Spleen (tissue), 11 donors: Measurements from ENCODE around the gene RAB39B. TPM values are rescaled to one million over a fixed set of nuclear protein-coding genes. Genes with fewer than 3 reads are reported as not detected.

Source experiments
- DNase-seq: peaks from one replicate; pipeline ENCODE4 v3.0.0-alpha.2; 2020
- H3K27ac ChIP-seq, 8 donors: fragments of 200-600 bp; sonication (generic) in 7 of 8; 1 replicate in 4 of 8; 2 replicates in 4 of 8; pipeline versions ENCODE4 v1.5.0 to v1.8.0; 2016 to 2021; ENCODE audit warnings: inconsistent platforms in 4 of 8, mild to moderate bottlenecking in 4 of 8, moderate library complexity in 1 of 8
- H3K27me3 ChIP-seq, 7 donors: fragments of 200-600 bp; sonication (generic) in 6 of 7; replicated peaks in 1 of 7; 1 replicate in 4 of 7; 2 replicates in 3 of 7; pipeline versions ENCODE4 v1.5.0 to v1.8.0; 2016 to 2021; ENCODE audit warnings: inconsistent platforms in 3 of 7, mild to moderate bottlenecking in 1 of 7
- H3K36me3 ChIP-seq, 6 donors: fragments of 200-600 bp; sonication (generic) in 5 of 6; 1 replicate in 4 of 6; 2 replicates in 2 of 6; pipeline versions ENCODE4 v1.5.0 to v1.8.0; 2016 to 2021; ENCODE audit warnings: inconsistent platforms in 2 of 6
- H3K4me1 ChIP-seq, 6 donors: fragments of 200-600 bp; sonication (generic) in 5 of 6; 1 replicate in 3 of 6; 2 replicates in 3 of 6; pipeline versions ENCODE4 v1.5.0 to v1.8.0; 2016 to 2021; ENCODE audit warnings: inconsistent platforms in 3 of 6
- H3K4me3 ChIP-seq, 8 donors: fragments of 200-600 bp; sonication (generic) in 7 of 8; 1 replicate in 4 of 8; 2 replicates in 4 of 8; pipeline versions ENCODE4 v1.5.0 to v1.8.0; 2016 to 2021; ENCODE audit warnings: inconsistent platforms in 4 of 8, mild to moderate bottlenecking in 4 of 8, moderate library complexity in 2 of 8
- H3K9me3 ChIP-seq, 8 donors: fragments of 200-600 bp; sonication (generic) in 7 of 8; 1 replicate in 4 of 8; 2 replicates in 4 of 8; pipeline versions ENCODE4 v1.5.0 to v1.8.0; 2016 to 2021; ENCODE audit warnings: inconsistent platforms in 4 of 8
- POLR2A ChIP-seq, 3 donors: fragments of 450-650 bp; IDR thresholded peaks; one replicate each; pipeline ENCODE4 v1.5.1; 2017; ENCODE audit warnings: antibody characterized with exemption in 3 of 3, mild to moderate bottlenecking in 1 of 3
- POLR2AphosphoS5 ChIP-seq, 3 donors: sonication (generic); formaldehyde crosslinking; IDR thresholded peaks; one replicate each; pipeline ENCODE4 v1.5.1; 2017; ENCODE audit warnings: antibody characterized with exemption in 3 of 3
- WGBS, 5 donors: extraction: QIAGEN DNeasy Blood & Tissue Kit in 3 of 5; methylation state at CpG; one replicate each; pipeline versions ENCODE4 v1.1.5 to v1.1.7; 2013 to 2018; 5-methylcytosine and 5-hydroxymethylcytosine counted together
- intact Hi-C: fragments of 100-400 bp; cut with DNase I; formaldehyde crosslinking; loops from one replicate; pipeline ENCODE4 v1.15.0; 2023; ENCODE audit warnings: low total_unique reads
- polyA plus RNA-seq, 3 donors: library from polyadenylated mRNA; stranded (reverse); fragments of 200-250 nt; gene quantifications; one replicate each; pipeline ENCODE4 v1.2.1, GENCODE V29; 2013
- total RNA-seq, 7 donors: library from RNA; depleted of rRNA in 3 of 7; stranded (reverse); fragments of >200 nt in 3 of 7; fragmentation: NEBNext Ultra II Directional in 4 of 7; extraction: Animal tissue kit (Norgen Biotek cat#: 25700) in 4 of 7; gene quantifications; one replicate each; pipeline versions ENCODE4 v1.1.0 to v1.2.1, GENCODE V29; 2016 to 2021
- TF ChIP-seq, protein P1 (sequence below), 11 experiments: fragments of 200-600 bp in 7 of 11; fragments of 450-650 bp in 4 of 11; sonication (generic) in 4 of 11; IDR thresholded peaks in 8 of 11; conservative IDR thresholded peaks in 3 of 11; 1 replicate in 7 of 11; 2 replicates in 4 of 11; pipeline versions ENCODE4 v1.4.0 to v1.8.0; 2016 to 2021; ENCODE audit warnings: antibody characterized with exemption in 11 of 11, inconsistent platforms in 4 of 11, mild to moderate bottlenecking in 1 of 11
- donor health status: healthy with polysubstance abuse.
- donor health status: DM: no; HTN: no; CAD: no; lungs with moderate emphysema.
- donor health status: DM: no; HTN: no; CAD: no.
- donor health status: Bipolar disorder and iron deficiency.
- donor health status: healthy.
- donor health status: DM: no; HTN: no; CAD: no.
- donor health status: DM: yes; HTN: yes; CAD: no.

Gene RAB39B
- total and polyA plus RNA-seq, 10 donors, result 3.3 to 8.3 (median 4.2) TPM

- intact Hi-C loops, result no loop called here
- H3K9me3 ChIP-seq, result no peaks in the 10 kb centered on the region
- no peak for DNase-seq
- H3K27me3 ChIP-seq, result no peaks in the 10 kb centered on the region
- 13 to 45% (median 18%) methylated on average over 11 of the region's 11 CpGs for WGBS, 5 donors
- H3K27ac ChIP-seq, result peak overlapping the region; percentile 64 to 93 (median 88)
- TF ChIP-seq POLR2A (IDR thresholded peaks at IDR 0.05), result no peak
- TF ChIP-seq, protein P1, sequence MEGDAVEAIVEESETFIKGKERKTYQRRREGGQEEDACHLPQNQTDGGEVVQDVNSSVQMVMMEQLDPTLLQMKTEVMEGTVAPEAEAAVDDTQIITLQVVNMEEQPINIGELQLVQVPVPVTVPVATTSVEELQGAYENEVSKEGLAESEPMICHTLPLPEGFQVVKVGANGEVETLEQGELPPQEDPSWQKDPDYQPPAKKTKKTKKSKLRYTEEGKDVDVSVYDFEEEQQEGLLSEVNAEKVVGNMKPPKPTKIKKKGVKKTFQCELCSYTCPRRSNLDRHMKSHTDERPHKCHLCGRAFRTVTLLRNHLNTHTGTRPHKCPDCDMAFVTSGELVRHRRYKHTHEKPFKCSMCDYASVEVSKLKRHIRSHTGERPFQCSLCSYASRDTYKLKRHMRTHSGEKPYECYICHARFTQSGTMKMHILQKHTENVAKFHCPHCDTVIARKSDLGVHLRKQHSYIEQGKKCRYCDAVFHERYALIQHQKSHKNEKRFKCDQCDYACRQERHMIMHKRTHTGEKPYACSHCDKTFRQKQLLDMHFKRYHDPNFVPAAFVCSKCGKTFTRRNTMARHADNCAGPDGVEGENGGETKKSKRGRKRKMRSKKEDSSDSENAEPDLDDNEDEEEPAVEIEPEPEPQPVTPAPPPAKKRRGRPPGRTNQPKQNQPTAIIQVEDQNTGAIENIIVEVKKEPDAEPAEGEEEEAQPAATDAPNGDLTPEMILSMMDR (IDR thresholded peaks at IDR 0.05 in 8 of 11, conservative IDR thresholded peaks at IDR 0.05 in 3 of 11), result peak in 1 of 11 experiments; percentile 24
- H3K36me3 ChIP-seq, result peaks cover 0 to 21% (median 3%) of the 10 kb centered on the region in 6 donors
- peak overlapping the region; percentile 54 to 85 (median 64) for H3K4me3 ChIP-seq
- peaks cover 0 to 30% (median 22%) of the 10 kb centered on the region in 6 donors for H3K4me1 ChIP-seq
Measured at GRCh38 chrX:155216940-155217440, 47.3 kb downstream of the RAB39B start.

DNA sequence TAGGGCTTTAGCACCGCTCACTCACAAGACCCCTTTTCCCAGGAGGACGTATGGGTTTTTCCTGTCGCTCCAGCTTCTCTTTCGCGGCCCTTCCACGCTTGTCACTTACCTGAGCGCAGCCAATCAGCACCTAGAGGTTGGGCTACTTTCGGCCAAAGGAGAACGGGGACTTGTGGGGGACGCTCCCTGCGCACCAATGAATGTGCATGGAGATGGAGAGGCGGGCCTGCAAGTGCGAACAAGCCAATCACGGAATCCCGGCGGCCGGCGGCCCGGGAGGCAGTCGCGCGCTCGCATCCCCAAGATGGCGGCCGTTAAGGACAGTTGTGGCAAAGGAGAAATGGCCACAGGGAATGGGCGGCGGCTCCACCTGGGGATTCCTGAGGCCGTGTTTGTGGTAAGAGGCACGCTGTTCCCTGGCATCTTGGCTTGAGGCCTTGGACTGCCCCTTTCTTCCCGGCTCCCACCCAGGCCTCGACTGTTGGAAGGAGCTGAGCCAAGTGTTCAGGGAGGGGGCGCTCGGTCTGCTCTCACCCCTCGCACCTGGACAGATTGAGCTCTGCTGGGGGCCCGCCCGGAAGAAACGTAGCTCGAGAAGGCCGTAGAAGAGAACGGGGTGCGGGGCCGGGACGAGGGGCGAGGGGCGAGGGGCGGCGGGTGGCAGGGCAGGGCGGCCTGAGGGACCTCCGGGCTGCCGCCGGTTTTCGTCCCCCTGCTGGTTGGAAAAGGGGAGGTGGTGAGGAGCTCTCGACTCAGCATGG is 47.9 kb downstream of the RAB39B start, which contains the start of gene VBP1:
Gene VBP1, plus strand, starts transcription at position 282 of the 761 bp plus-strand sequence. Its CDS starts 23 bp downstream, at position 305.
- Histone ChIP-seq H3K4me1 (peaks cover 0 to 30% (median 22%) of the 10 kb centered on the region in 6 donors), H3K36me3 (peaks cover 0 to 14% (median 3%) of the 10 kb centered on the region in 6 donors), H3K9me3 (no peaks in the 10 kb centered on the region), H3K4me3 (peak within 1 kb of the TSS; percentile 54 to 85 (median 64)), H3K27me3 (no peaks in the 10 kb centered on the region), H3K27ac (peak within 1 kb of the TSS; percentile 64 to 93 (median 88))
- TF ChIP-seq POLR2A (IDR thresholded peaks at IDR 0.05) (no peak), POLR2AphosphoS5 (IDR thresholded peaks at IDR 0.05) (peak; percentile 65 to 86 (median 78))
- TF ChIP-seq, protein P1 (IDR thresholded peaks at IDR 0.05 in 8 of 11, conservative IDR thresholded peaks at IDR 0.05 in 3 of 11), result peak in 7 of 11 experiments; percentile 5 to 66 (median 59)
- peak; percentile 96 for DNase-seq
- intact Hi-C loops, result no loop called here
- WGBS, 5 donors, result 0 to 51% (median 1%) methylated on average over 30 to 53 of the region's 53 CpGs

GRCh38 chrX:155215443-155216178 is 48.7 kb downstream of the RAB39B start:
- 35 to 57% (median 48%) methylated on average over 11 to 15 of the region's 15 CpGs for WGBS, 5 donors
- Histone ChIP-seq H3K27ac (peak overlapping the region; percentile 46 to 93 (median 88)), H3K4me3 (peak overlapping the region; percentile 30 to 85 (median 64)), H3K4me1 (peaks cover 0 to 30% (median 22%) of the 10 kb centered on the region in 6 donors), H3K27me3 (no peaks in the 10 kb centered on the region), H3K36me3 (peaks cover 0 to 7% (median 2%) of the 10 kb centered on the region in 6 donors), H3K9me3 (no peaks in the 10 kb centered on the region)
- no peak for TF ChIP-seq POLR2A (IDR thresholded peaks at IDR 0.05)
- TF ChIP-seq POLR2AphosphoS5 (IDR thresholded peaks at IDR 0.05), result no peak
- TF ChIP-seq, protein P1 (IDR thresholded peaks at IDR 0.05 in 8 of 11, conservative IDR thresholded peaks at IDR 0.05 in 3 of 11), result no peak
- intact Hi-C loops, result no loop called here
- no peak for DNase-seq
